Measurements from ENCODE around the gene ATP9B.

DNA sequence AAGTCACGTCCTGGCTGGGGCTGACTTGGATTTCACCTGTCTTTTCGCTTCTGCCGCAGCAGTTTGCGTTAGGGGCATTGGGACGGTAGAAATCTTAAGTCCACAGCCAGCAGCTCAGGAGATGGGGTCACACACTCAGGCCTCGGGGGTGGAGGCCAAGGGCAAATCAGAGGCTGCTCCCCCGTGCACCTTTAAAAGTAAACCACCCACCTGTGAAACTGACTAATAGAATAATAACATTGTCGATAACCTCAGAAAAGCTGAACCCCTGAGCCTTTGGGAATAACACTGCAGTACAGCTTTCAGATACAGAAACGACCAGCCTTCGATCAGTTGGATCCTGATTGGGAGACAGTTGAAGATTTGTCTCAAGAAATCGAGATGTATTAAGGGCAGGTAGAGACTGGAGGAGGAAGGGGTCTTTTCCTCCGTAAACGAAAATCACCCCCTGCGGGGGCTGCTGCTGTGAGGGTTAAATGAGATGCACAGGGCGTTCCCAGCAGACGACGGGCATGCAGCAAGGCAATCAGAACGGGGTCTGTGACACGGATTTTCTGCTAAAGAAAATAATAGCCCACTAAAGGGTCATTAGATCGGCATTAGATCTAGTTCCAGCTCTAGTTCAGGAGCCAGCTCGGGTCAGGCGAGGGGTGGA is 310.2 kb downstream of the ATP9B start:
- TF ChIP-seq FOS (IDR thresholded peaks at IDR 0.05; ENCODE audit: borderline replicate concordance, extremely low read depth, insufficient read length) (no peak), CBFB (IDR thresholded peaks at IDR 0.05; ENCODE audit: low read depth) (no peak), TAF1 (IDR thresholded peaks at IDR 0.05; ENCODE audit: borderline replicate concordance, low read depth, low read length) (no peak), JUND (IDR thresholded peaks at IDR 0.05; ENCODE audit: low read depth, low read length) (no peak)
- TF ChIP-seq, protein P1, sequence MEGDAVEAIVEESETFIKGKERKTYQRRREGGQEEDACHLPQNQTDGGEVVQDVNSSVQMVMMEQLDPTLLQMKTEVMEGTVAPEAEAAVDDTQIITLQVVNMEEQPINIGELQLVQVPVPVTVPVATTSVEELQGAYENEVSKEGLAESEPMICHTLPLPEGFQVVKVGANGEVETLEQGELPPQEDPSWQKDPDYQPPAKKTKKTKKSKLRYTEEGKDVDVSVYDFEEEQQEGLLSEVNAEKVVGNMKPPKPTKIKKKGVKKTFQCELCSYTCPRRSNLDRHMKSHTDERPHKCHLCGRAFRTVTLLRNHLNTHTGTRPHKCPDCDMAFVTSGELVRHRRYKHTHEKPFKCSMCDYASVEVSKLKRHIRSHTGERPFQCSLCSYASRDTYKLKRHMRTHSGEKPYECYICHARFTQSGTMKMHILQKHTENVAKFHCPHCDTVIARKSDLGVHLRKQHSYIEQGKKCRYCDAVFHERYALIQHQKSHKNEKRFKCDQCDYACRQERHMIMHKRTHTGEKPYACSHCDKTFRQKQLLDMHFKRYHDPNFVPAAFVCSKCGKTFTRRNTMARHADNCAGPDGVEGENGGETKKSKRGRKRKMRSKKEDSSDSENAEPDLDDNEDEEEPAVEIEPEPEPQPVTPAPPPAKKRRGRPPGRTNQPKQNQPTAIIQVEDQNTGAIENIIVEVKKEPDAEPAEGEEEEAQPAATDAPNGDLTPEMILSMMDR (IDR thresholded peaks at IDR 0.05 in 2 of 3, conservative IDR thresholded peaks at IDR 0.05 in 1 of 3; ENCODE audit: control insufficient read depth in 2 of 3, extremely low read depth in 1 of 3, insufficient read depth in 1 of 3, low read depth in 3 of 3, low read length in 3 of 3) = no peak
- TF ChIP-seq, protein P2, sequence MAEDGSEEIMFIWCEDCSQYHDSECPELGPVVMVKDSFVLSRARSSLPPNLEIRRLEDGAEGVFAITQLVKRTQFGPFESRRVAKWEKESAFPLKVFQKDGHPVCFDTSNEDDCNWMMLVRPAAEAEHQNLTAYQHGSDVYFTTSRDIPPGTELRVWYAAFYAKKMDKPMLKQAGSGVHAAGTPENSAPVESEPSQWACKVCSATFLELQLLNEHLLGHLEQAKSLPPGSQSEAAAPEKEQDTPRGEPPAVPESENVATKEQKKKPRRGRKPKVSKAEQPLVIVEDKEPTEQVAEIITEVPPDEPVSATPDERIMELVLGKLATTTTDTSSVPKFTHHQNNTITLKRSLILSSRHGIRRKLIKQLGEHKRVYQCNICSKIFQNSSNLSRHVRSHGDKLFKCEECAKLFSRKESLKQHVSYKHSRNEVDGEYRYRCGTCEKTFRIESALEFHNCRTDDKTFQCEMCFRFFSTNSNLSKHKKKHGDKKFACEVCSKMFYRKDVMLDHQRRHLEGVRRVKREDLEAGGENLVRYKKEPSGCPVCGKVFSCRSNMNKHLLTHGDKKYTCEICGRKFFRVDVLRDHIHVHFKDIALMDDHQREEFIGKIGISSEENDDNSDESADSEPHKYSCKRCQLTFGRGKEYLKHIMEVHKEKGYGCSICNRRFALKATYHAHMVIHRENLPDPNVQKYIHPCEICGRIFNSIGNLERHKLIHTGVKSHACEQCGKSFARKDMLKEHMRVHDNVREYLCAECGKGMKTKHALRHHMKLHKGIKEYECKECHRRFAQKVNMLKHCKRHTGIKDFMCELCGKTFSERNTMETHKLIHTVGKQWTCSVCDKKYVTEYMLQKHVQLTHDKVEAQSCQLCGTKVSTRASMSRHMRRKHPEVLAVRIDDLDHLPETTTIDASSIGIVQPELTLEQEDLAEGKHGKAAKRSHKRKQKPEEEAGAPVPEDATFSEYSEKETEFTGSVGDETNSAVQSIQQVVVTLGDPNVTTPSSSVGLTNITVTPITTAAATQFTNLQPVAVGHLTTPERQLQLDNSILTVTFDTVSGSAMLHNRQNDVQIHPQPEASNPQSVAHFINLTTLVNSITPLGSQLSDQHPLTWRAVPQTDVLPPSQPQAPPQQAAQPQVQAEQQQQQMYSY (CRISPR knock-in tag; IDR thresholded peaks at IDR 0.05) = no peak
